Measurements from ENCODE around the gene F7.

DNA sequence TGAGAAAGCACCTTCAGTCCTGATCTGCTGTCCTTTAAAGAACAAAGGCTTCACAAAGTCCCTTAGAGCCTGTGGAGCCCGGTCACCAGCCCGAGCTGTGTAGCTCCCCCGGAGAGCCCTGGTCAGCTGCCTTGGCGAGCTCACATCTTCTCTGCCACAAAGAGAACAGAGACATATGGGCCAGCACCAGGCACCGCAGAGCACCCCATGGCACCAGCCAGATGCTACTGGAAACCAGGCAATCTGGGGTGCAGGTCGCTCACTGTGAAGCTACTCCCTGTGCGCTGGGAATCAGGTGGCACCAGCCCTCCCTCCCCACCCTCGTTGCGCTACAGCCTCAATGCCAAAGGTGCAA is 44.3 kb upstream of the F7 start:
- TF ChIP-seq, protein P1, sequence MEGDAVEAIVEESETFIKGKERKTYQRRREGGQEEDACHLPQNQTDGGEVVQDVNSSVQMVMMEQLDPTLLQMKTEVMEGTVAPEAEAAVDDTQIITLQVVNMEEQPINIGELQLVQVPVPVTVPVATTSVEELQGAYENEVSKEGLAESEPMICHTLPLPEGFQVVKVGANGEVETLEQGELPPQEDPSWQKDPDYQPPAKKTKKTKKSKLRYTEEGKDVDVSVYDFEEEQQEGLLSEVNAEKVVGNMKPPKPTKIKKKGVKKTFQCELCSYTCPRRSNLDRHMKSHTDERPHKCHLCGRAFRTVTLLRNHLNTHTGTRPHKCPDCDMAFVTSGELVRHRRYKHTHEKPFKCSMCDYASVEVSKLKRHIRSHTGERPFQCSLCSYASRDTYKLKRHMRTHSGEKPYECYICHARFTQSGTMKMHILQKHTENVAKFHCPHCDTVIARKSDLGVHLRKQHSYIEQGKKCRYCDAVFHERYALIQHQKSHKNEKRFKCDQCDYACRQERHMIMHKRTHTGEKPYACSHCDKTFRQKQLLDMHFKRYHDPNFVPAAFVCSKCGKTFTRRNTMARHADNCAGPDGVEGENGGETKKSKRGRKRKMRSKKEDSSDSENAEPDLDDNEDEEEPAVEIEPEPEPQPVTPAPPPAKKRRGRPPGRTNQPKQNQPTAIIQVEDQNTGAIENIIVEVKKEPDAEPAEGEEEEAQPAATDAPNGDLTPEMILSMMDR (IDR thresholded peaks at IDR 0.05): no peak
- TF ChIP-seq POLR2A (IDR thresholded peaks at IDR 0.05): no peak

Data from body of pancreas (tissue), 4 donors.